Measurements from ENCODE around the gene RNF144A. TPM values are rescaled to one million over a fixed set of nuclear protein-coding genes. Genes with fewer than 3 reads are reported as not detected.

The RNF144A gene
- polyA plus RNA-seq, 1 donor from 2014 or later = 0.83 TPM

- Mint-ChIP-seq H3K4me1 (peaks cover 0 to 8% (median 6%) of the 10 kb centered on the region in 3 donors), H3K27me3 (peaks cover 2% of the 10 kb centered on the region), H3K36me3 (no peaks in the 10 kb centered on the region), H3K4me3 (no peak overlapping the region), H3K9me3 (no peaks in the 10 kb centered on the region), H3K27ac (peak overlapping the region in 1 of 3 donors; percentile 75)
Observed at GRCh38 chr2:7015007-7015950, 98.1 kb downstream of the RNF144A start.

- no peak overlapping the region for H3K4me3 Mint-ChIP-seq
- peaks cover 0 to 8% (median 6%) of the 10 kb centered on the region in 3 donors for H3K4me1 Mint-ChIP-seq
- H3K27ac Mint-ChIP-seq = no peak overlapping the region
- H3K36me3 Mint-ChIP-seq = no peaks in the 10 kb centered on the region
- H3K9me3 Mint-ChIP-seq = no peaks in the 10 kb centered on the region
- peaks cover 2% of the 10 kb centered on the region for H3K27me3 Mint-ChIP-seq
Observed at GRCh38 chr2:7016148-7016547, 98.9 kb downstream of the RNF144A start.

- Mint-ChIP-seq H3K27ac (no peak overlapping the region), H3K9me3 (no peaks in the 10 kb centered on the region), H3K36me3 (peaks cover 2% of the 10 kb centered on the region), H3K4me3 (no peak overlapping the region), H3K4me1 (peaks cover 0 to 8% (median 6%) of the 10 kb centered on the region in 3 donors), H3K27me3 (peaks cover 2% of the 10 kb centered on the region)
Observed at GRCh38 chr2:7016601-7017211, 99.5 kb downstream of the RNF144A start.

GRCh38 chr2:7017671-7018281 lies 100.6 kb downstream of the RNF144A start:
- Mint-ChIP-seq H3K36me3 (peaks cover 2% of the 10 kb centered on the region), H3K27ac (peak overlapping the region in 1 of 3 donors; percentile 80), H3K4me1 (peaks cover 0 to 8% (median 6%) of the 10 kb centered on the region in 3 donors), H3K27me3 (peaks cover 2% of the 10 kb centered on the region), H3K9me3 (no peaks in the 10 kb centered on the region), H3K4me3 (no peak overlapping the region)

- peak overlapping the region in 1 of 3 donors; percentile 80 for H3K27ac Mint-ChIP-seq
- H3K4me3 Mint-ChIP-seq = no peak overlapping the region
- no peaks in the 10 kb centered on the region for H3K9me3 Mint-ChIP-seq
- peaks cover 0 to 8% (median 6%) of the 10 kb centered on the region in 3 donors for H3K4me1 Mint-ChIP-seq
- peaks cover 2% of the 10 kb centered on the region for H3K36me3 Mint-ChIP-seq
- peaks cover 2% of the 10 kb centered on the region for H3K27me3 Mint-ChIP-seq
Observed at GRCh38 chr2:7018282-7018701, 101.1 kb downstream of the RNF144A start.

GRCh38 chr2:7018767-7019166 lies 101.6 kb downstream of the RNF144A start:
- H3K4me3 Mint-ChIP-seq = no peak overlapping the region
- no peak overlapping the region for H3K27ac Mint-ChIP-seq
- no peaks in the 10 kb centered on the region for H3K9me3 Mint-ChIP-seq
- H3K36me3 Mint-ChIP-seq = peaks cover 2% of the 10 kb centered on the region
- peaks cover under 1% of the 10 kb centered on the region for H3K27me3 Mint-ChIP-seq
- peaks cover 0 to 6% (median 6%) of the 10 kb centered on the region in 3 donors for H3K4me1 Mint-ChIP-seq

GRCh38 chr2:7019191-7019590 lies 102.0 kb downstream of the RNF144A start:
- no peak overlapping the region for H3K27ac Mint-ChIP-seq

GRCh38 chr2:7020059-7020458 lies 102.8 kb downstream of the RNF144A start:
- Mint-ChIP-seq H3K4me3 (no peak overlapping the region), H3K9me3 (no peaks in the 10 kb centered on the region), H3K27ac (no peak overlapping the region), H3K27me3 (no peaks in the 10 kb centered on the region), H3K4me1 (no peaks in the 10 kb centered on the region), H3K36me3 (peaks cover 5% of the 10 kb centered on the region)

More at GRCh38 chr2:7019191-7019590, 102.0 kb downstream of the RNF144A start:
- Mint-ChIP-seq H3K9me3 (no peaks in the 10 kb centered on the region), H3K36me3 (peaks cover 2% of the 10 kb centered on the region), H3K4me3 (no peak overlapping the region), H3K27me3 (no peaks in the 10 kb centered on the region), H3K4me1 (peaks cover 0 to 4% (median 3%) of the 10 kb centered on the region in 3 donors)

- Mint-ChIP-seq H3K4me3 (no peak overlapping the region), H3K36me3 (peaks cover 5% of the 10 kb centered on the region), H3K27me3 (no peaks in the 10 kb centered on the region)
Observed at GRCh38 chr2:7020468-7020867, 103.3 kb downstream of the RNF144A start.

GRCh38 chr2:7020939-7021470 lies 103.8 kb downstream of the RNF144A start:
- Mint-ChIP-seq H3K36me3 (peaks cover 5% of the 10 kb centered on the region), H3K9me3 (no peaks in the 10 kb centered on the region), H3K27ac (no peak overlapping the region), H3K4me3 (no peak overlapping the region), H3K4me1 (no peaks in the 10 kb centered on the region), H3K27me3 (no peaks in the 10 kb centered on the region)

More at GRCh38 chr2:7020468-7020867, 103.3 kb downstream of the RNF144A start:
- Mint-ChIP-seq H3K4me1 (no peaks in the 10 kb centered on the region), H3K27ac (no peak overlapping the region), H3K9me3 (no peaks in the 10 kb centered on the region)

GRCh38 chr2:7022492-7023385 lies 105.5 kb downstream of the RNF144A start:
- H3K27me3 Mint-ChIP-seq = no peaks in the 10 kb centered on the region
- H3K4me3 Mint-ChIP-seq = no peak overlapping the region
- no peaks in the 10 kb centered on the region for H3K4me1 Mint-ChIP-seq
- H3K27ac Mint-ChIP-seq = no peak overlapping the region
- H3K36me3 Mint-ChIP-seq = peaks cover 5% of the 10 kb centered on the region
- H3K9me3 Mint-ChIP-seq = no peaks in the 10 kb centered on the region

GRCh38 chr2:7023542-7023941 lies 106.3 kb downstream of the RNF144A start:
- Mint-ChIP-seq H3K36me3 (peaks cover 5% of the 10 kb centered on the region), H3K27me3 (no peaks in the 10 kb centered on the region), H3K4me3 (no peak overlapping the region), H3K9me3 (no peaks in the 10 kb centered on the region), H3K4me1 (no peaks in the 10 kb centered on the region), H3K27ac (no peak overlapping the region)

- H3K36me3 Mint-ChIP-seq = peaks cover 5% of the 10 kb centered on the region
- no peaks in the 10 kb centered on the region for H3K27me3 Mint-ChIP-seq
- H3K4me3 Mint-ChIP-seq = no peak overlapping the region
- no peaks in the 10 kb centered on the region for H3K4me1 Mint-ChIP-seq
- no peaks in the 10 kb centered on the region for H3K9me3 Mint-ChIP-seq
- no peak overlapping the region for H3K27ac Mint-ChIP-seq
Observed at GRCh38 chr2:7024261-7024660, 107.0 kb downstream of the RNF144A start.

- no peaks in the 10 kb centered on the region for H3K4me1 Mint-ChIP-seq
- H3K27ac Mint-ChIP-seq = no peak overlapping the region
- H3K36me3 Mint-ChIP-seq = peaks cover 5% of the 10 kb centered on the region
- H3K9me3 Mint-ChIP-seq = no peaks in the 10 kb centered on the region
- H3K27me3 Mint-ChIP-seq = no peaks in the 10 kb centered on the region
- H3K4me3 Mint-ChIP-seq = no peak overlapping the region
Observed at GRCh38 chr2:7025082-7025481, 107.9 kb downstream of the RNF144A start.

Data from IgD-negative memory B cell (primary cell).